DMS79 (cell line): ENCODE results near the gene IFNL3.
A peak's percentile ranks its signal among the peaks of the same experiment; 100 is the strongest.
"Not testable (repeated sequence)": the region's sequence is repeated elsewhere in the genome, so short reads cannot be mapped to it uniquely, and the experiment has no call there.

ENCODE experiments used
- DNase-seq: peaks from one replicate; lab custom pipeline; 2025; lab: John Stamatoyannopoulos, UW

The IFNL3 gene

GRCh38 chr19:39253374-39254149, 8.8 kb upstream of the IFNL3 start:
- DNase-seq, result no peak

- DNase-seq, result no peak
These were observed 7.7 kb upstream of the IFNL3 start for GRCh38 chr19:39252458-39252857.

DNA sequence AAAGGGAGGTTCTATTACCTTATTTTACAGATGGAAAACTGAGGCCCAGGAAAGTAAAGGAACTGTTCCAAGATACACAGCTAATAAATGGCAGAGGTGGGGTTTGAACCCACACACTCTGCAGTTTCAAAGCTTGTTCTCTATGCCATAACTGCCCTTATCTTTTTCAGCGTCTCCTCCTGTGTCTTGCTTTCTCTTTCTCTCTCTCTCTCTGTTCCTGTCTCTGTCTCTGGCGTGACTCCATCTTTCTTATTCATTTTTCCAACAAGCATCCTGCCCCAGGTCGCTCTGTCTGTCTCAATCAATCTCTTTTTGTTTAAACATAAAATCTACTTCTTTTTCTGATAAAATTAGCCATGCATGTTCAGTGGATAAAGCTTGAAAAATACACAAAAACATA, 7.0 kb upstream of the IFNL3 start:
- DNase-seq, result no peak

DNA sequence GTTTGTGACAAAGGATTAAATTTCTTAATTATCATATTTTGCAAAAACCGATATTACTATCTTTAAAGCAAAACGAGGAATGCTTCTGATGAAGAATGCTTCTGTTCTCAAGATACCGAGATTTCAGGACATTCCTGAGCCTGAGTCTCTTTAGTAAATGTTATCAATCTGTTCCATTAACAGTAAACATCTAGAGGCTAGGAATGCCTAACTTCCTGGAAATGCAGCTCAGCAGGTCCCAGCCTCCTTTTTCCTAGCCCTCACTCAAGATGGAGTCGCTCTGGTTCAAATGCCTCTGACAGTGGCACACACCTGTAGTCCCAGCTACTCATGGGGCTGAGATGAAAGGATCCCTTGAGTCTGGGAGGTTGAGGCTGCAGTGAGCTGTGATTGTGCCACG, 6.3 kb upstream of the IFNL3 start:
- no peak for DNase-seq

- no peak for DNase-seq
These were observed 4.0 kb upstream of the IFNL3 start, which contains the start of gene IFNL4 for GRCh38 chr19:39248806-39249205. TSS of gene IFNL4 (minus strand) at chr19:39248856.

DNA sequence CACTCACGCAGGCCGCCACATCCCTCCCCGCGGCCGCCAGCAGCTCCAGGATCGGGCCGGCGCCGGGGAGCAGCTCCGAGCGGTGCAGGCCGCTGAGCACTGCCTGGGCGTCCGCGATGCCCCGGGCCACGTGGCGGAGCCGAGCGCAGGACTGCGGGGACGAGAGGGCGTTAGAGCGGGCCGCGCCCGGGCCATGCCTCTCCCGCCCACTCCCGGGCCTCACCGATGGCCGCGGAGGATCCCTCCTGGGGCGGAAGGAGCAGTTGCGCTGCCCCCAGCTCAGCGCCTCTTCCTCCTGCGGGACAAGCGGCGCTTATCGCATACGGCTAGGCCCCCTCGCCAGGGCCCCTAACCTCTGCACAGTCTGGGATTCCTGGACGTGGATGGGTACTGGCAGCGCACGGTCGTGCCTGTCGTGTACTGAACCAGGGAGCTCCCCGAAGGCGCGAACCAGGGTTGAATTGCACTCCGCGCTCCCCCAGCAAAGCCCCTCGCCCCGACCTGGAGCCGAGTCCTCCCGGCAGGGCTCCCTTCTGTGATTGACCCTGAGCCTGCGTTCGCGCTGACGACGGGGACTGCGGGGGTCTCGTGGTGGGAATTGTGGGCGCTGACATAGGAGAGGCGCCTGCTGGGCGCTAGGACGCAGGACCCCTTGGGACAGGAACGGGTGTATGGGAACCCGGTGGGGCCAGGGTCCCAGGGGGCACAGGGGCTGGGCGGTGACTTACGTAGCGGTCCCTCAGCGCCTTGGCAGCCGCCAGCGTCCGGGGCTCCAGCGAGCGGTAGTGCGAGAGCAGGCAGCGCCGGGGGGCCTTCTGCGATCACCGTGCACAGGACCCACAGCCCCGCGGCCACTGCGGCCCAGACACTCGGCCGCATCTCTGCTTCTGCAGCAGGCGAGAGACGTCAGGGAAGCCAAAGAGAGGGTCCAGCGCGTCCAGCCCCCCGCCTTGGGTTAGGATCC, 3.2 kb upstream of the IFNL3 start:
- no peak for DNase-seq

DNA sequence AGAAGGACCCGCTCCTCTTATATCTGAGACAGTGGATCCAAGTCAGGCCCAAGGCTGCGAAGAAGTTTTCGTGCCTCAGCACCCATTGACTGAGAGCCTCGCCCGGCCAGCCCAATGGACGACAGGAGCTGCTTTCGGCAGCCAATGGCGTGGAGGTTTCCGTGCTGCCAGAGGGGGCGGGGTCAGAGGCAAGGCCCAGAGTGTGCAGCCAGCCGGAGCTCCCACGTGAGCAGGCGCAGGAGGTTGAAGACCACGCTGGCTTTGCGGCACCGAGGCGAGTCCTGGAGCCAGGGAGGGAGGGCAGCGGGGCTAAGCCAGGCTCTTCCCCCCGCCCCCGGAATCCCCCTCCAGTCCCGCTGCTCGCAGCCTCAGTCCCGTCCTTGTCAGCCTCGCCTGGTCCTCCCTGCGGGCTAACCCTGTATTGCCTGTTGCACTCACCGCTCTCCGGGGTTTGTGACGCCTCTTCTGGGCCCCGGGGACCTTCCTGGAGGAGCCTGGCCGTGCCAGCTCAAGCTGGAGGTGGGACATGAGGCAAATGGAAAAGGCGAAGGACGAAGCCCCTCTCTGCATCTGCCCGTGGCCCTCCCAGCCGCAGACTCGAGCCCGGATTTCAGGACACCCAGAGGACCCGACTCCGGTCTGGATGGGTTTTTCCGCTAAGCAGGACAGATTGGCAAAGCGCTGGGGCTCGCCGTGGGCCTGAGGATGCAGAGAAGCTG, 2.3 kb upstream of the IFNL3 start:
- DNase-seq, result no peak

GRCh38 chr19:39245166-39245565, 360 bp upstream of the IFNL3 start:
- DNase-seq, result not testable (repeated sequence)

- DNase-seq, result not testable (repeated sequence)
These were observed 1.1 kb downstream of the IFNL3 start for GRCh38 chr19:39243741-39244140.

- no peak for DNase-seq
These were observed 4.4 kb downstream of the IFNL3 start for GRCh38 chr19:39240421-39240820.

GRCh38 chr19:39238944-39239343, 5.9 kb downstream of the IFNL3 start:
- DNase-seq, result no peak

DNA sequence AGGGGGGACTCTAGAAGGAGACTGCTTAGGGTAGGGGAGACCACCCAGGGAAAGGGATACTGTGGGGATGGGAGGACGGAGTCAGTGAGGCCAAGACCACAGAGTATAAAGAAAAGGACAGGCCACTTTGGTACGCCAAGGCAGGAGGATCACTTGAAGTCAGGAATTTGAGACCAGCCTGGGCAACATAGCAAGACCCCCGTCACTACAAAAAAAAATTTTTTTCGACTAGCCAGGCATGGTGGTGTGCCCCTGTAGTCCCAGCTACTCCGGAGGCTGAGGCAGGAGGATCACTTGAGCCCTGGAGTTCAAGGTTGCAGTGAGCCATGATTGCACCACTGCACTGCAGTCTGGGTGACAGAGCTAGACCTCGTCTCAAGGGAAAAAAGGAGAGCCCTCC, 6.6 kb downstream of the IFNL3 start:
- no peak for DNase-seq

- DNase-seq, result peak; percentile 14
These were observed 7.3 kb downstream of the IFNL3 start for GRCh38 chr19:39237200-39238184.

DNA sequence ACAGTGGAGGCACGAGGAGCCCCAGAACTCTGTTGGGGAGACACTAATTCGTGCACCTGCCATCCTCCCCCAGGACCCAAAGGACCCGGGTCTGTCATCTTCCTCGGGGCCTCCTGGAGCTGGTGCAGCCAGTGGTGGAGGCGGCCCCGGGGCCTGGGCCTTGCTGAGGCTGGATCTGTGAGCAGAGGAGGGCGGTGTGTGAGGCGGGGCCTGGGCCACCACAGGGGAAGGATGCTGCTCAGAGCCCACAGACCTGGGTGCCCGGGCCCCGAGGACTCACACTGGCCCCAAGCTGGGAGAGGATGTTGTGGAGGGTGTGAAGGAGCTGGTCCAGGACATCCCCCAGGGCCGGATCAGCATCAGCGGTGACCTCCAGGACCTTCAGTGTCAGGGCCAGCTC, 8.3 kb downstream of the IFNL3 start:
- no peak for DNase-seq

GRCh38 chr19:39232708-39233107, 12.1 kb downstream of the IFNL3 start:
- DNase-seq, result no peak

DNA sequence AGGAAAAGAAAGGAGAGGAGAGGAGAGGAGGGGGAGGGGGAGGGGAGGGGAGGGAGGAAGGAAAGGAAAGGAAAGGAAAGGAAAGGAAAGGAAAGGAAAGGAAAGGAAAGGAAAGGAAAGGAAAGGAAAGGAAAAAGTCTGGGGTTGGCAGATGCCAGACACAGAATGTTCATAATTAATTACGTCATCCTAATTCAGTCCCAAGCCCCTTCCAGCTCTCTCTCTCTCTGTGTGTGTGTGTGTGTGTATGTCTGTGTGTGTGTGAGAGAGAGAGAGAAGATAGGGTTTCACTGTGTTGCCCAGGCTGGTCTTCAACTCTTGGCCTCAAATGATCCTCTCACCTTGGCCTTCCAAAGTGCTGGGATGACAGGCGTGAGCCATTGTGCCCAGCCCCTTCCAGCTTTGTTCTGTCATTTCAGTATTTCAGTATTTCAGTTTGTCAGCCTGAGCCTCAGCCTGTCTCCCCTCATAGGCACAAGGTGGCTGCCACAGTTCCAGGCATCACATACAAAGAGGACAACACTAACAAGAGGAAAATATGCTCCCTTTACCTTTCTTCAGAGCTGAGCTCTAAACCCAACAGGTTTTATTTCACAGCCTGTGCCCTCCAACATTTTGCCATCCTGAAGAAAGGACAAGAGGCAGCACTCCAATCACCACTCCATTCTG, 14.6 kb downstream of the IFNL3 start:
- DNase-seq, result no peak

GRCh38 chr19:39224910-39225309, 19.9 kb downstream of the IFNL3 start:
- no peak for DNase-seq

- no peak for DNase-seq
These were observed 21.0 kb downstream of the IFNL3 start for GRCh38 chr19:39223703-39224279.

GRCh38 chr19:39219108-39219507, 25.7 kb downstream of the IFNL3 start:
- not testable (repeated sequence) for DNase-seq
